ENCODE data around the gene FBXO31.
A peak's percentile ranks its signal among the peaks of the same experiment; 100 is the strongest.

FBXO31 gene

GRCh38 chr16:87417528-87417910 is 33.9 kb upstream of the FBXO31 start:
- no peak for DNase-seq (ENCODE audit: low spot score)
- H3K4me3 ChIP-seq, result no peak overlapping the region
- no peak for TF ChIP-seq CTCF (IDR thresholded peaks at IDR 0.05)
- H3K27ac ChIP-seq, result no peak overlapping the region

- no peak for DNase-seq (ENCODE audit: low spot score)
- Histone ChIP-seq H3K4me3 (no peak overlapping the region), H3K27ac (no peak overlapping the region)
- peak; percentile 72 for TF ChIP-seq CTCF (IDR thresholded peaks at IDR 0.05)
Observed at GRCh38 chr16:87416826-87417527, 33.4 kb upstream of the FBXO31 start.

- TF ChIP-seq CTCF (IDR thresholded peaks at IDR 0.05), result no peak
- no peak for DNase-seq (ENCODE audit: low spot score)
- no peak overlapping the region for H3K27ac ChIP-seq
- H3K4me3 ChIP-seq, result no peak overlapping the region
Observed at GRCh38 chr16:87415441-87415840, 31.9 kb upstream of the FBXO31 start.

GRCh38 chr16:87414251-87414680 is 30.7 kb upstream of the FBXO31 start:
- no peak for TF ChIP-seq CTCF (IDR thresholded peaks at IDR 0.05)

GRCh38 chr16:87412996-87413421 is 29.4 kb upstream of the FBXO31 start:
- TF ChIP-seq CTCF (IDR thresholded peaks at IDR 0.05), result no peak
- no peak overlapping the region for H3K27ac ChIP-seq
- no peak for DNase-seq (ENCODE audit: low spot score)

More at GRCh38 chr16:87414251-87414680, 30.7 kb upstream of the FBXO31 start:
- no peak overlapping the region for H3K27ac ChIP-seq
- H3K4me3 ChIP-seq, result no peak overlapping the region
- no peak for DNase-seq (ENCODE audit: low spot score)

GRCh38 chr16:87412371-87412995 is 28.9 kb upstream of the FBXO31 start:
- no peak for TF ChIP-seq CTCF (IDR thresholded peaks at IDR 0.05)
- DNase-seq (ENCODE audit: low spot score), result no peak
- H3K4me3 ChIP-seq, result no peak overlapping the region
- no peak overlapping the region for H3K27ac ChIP-seq

More at GRCh38 chr16:87412996-87413421, 29.4 kb upstream of the FBXO31 start:
- no peak overlapping the region for H3K4me3 ChIP-seq

Measured in coronary artery (tissue), 2 donors.